WTC11 (cell line): ENCODE measurements around the gene ZNF22. TPM values are rescaled to one million over a fixed set of nuclear protein-coding genes. Genes with fewer than 3 reads are reported as not detected.

ENCODE experiments used
- ATAC-seq: fragments of 200-7000 bp; cut with Tn5 transposase; 2 replicates; pipeline ENCODE4 v1.10.0; 2021; ENCODE audit warnings: mild to moderate bottlenecking, moderate library complexity
- Bru-seq: library from RNA; stranded (reverse); fragments of 400-500 nt; gene quantifications from one replicate; lab custom pipeline; 2021; lab: Mats Ljungman, UMichigan
- CTCF ChIA-PET: fragments of 300-600 bp; sonication (Branson Sonifier 250); formaldehyde crosslinking; loops from one replicate; lab custom pipeline; 2021; ENCODE audit warnings: antibody characterized with exemption; lab: Charles Lee
- POLR2A ChIA-PET: fragments of 350-600 bp; sonication (Branson Sonifier 250); formaldehyde crosslinking; loops from one replicate; lab custom pipeline; 2021; ENCODE audit warnings: antibody characterized with exemption; lab: Charles Lee
- DNase-seq: peaks from one replicate; pipeline ENCODE4 v3.0.0; 2021; ENCODE audit warnings: low spot score
- H3K27ac Mint-ChIP-seq: 2 replicates; pipeline ENCODE4 v1.8.0; 2021; ENCODE audit warnings: mixed read lengths
- H3K27me3 Mint-ChIP-seq: 2 replicates; pipeline ENCODE4 v1.8.0; 2021; ENCODE audit warnings: low read depth, mild to moderate bottlenecking, moderate library complexity, mixed read lengths
- H3K36me3 Mint-ChIP-seq: 2 replicates; pipeline ENCODE4 v1.8.0; 2021; ENCODE audit warnings: mixed read lengths
- H3K4me1 Mint-ChIP-seq: 2 replicates; pipeline ENCODE4 v1.8.0; 2022; ENCODE audit warnings: mixed read lengths
- H3K4me3 Mint-ChIP-seq: 2 replicates; pipeline ENCODE4 v1.8.0; 2021; ENCODE audit warnings: mild to moderate bottlenecking, moderate library complexity, mixed read lengths
- H3K9me3 Mint-ChIP-seq: 2 replicates; pipeline ENCODE4 v1.8.0; 2021; ENCODE audit warnings: mixed read lengths
- ARID4B ChIP-seq: sonication (generic); formaldehyde crosslinking; IDR thresholded peaks from 2 replicates; pipeline ENCODE4 v1.8.0; 2023; ENCODE audit warnings: missing genetic modification reagents, mild to moderate bottlenecking, borderline replicate concordance
- ATF1 ChIP-seq: sonication (generic); formaldehyde crosslinking; IDR thresholded peaks from 2 replicates; pipeline ENCODE4 v1.8.1; 2023; ENCODE audit warnings: mild to moderate bottlenecking, moderate library complexity, missing genetic modification reagents
- CBFB ChIP-seq: sonication (generic); formaldehyde crosslinking; IDR thresholded peaks from 2 replicates; pipeline ENCODE4 v1.8.1; 2022; ENCODE audit warnings: mild to moderate bottlenecking, low read depth, missing genetic modification reagents
- CREB1 ChIP-seq: sonication (generic); formaldehyde crosslinking; IDR thresholded peaks from 2 replicates; pipeline ENCODE4 v1.8.0; 2023; ENCODE audit warnings: mild to moderate bottlenecking, missing genetic modification reagents
- CREM ChIP-seq: sonication (generic); formaldehyde crosslinking; IDR thresholded peaks from 2 replicates; pipeline ENCODE4 v1.8.1; 2022; ENCODE audit warnings: mild to moderate bottlenecking, missing genetic modification reagents, moderate library complexity
- ETV6 ChIP-seq: sonication (generic); formaldehyde crosslinking; IDR thresholded peaks from 2 replicates; pipeline ENCODE4 v1.8.1; 2022; ENCODE audit warnings: mild to moderate bottlenecking, missing genetic modification reagents
- FOXP1 ChIP-seq: sonication (generic); formaldehyde crosslinking; IDR thresholded peaks from 2 replicates; pipeline ENCODE4 v1.8.0; 2022; ENCODE audit warnings: missing genetic modification reagents, mild to moderate bottlenecking, moderate library complexity, borderline replicate concordance
- GABPB1 ChIP-seq: sonication (generic); formaldehyde crosslinking; IDR thresholded peaks from 2 replicates; pipeline ENCODE4 v1.8.1; 2023; ENCODE audit warnings: mild to moderate bottlenecking, missing genetic modification reagents
- HMGXB4 ChIP-seq: sonication (generic); formaldehyde crosslinking; IDR thresholded peaks from 2 replicates; pipeline ENCODE4 v1.8.1; 2023; ENCODE audit warnings: mild to moderate bottlenecking, moderate library complexity, missing genetic modification reagents
- IRF1 ChIP-seq: sonication (generic); formaldehyde crosslinking; IDR thresholded peaks from 2 replicates; pipeline ENCODE4 v1.8.0; 2023; ENCODE audit warnings: missing genetic modification reagents
- JUN ChIP-seq: sonication (generic); formaldehyde crosslinking; IDR thresholded peaks from 2 replicates; pipeline ENCODE4 v1.8.0; 2023; ENCODE audit warnings: mild to moderate bottlenecking, missing genetic modification reagents
- KAT7 ChIP-seq: sonication (generic); formaldehyde crosslinking; IDR thresholded peaks from 2 replicates; pipeline ENCODE4 v1.8.1; 2023; ENCODE audit warnings: missing genetic modification reagents, mild to moderate bottlenecking, borderline replicate concordance
- MYBL2 ChIP-seq: sonication (generic); formaldehyde crosslinking; IDR thresholded peaks from 2 replicates; pipeline ENCODE4 v1.8.1; 2023; ENCODE audit warnings: mild to moderate bottlenecking, moderate library complexity, missing genetic modification reagents
- PRRX2 ChIP-seq: fragments of 250-450 bp; sonication (Bioruptor Pico); IDR thresholded peaks from 2 replicates; pipeline ENCODE4 v1.8.0; 2021; ENCODE audit warnings: mild to moderate bottlenecking
- SMAD3 ChIP-seq: sonication (generic); formaldehyde crosslinking; IDR thresholded peaks from 2 replicates; pipeline ENCODE4 v1.8.0; 2022; ENCODE audit warnings: missing genetic modification reagents, mild to moderate bottlenecking, borderline replicate concordance
- TCF7 ChIP-seq: sonication (generic); formaldehyde crosslinking; IDR thresholded peaks from 2 replicates; pipeline ENCODE4 v1.8.0; 2022; ENCODE audit warnings: mild to moderate bottlenecking, low read depth, missing genetic modification reagents, moderate library complexity
- TP53 ChIP-seq: sonication (generic); formaldehyde crosslinking; IDR thresholded peaks from 2 replicates; pipeline ENCODE4 v1.8.1; 2023; ENCODE audit warnings: mild to moderate bottlenecking, missing genetic modification reagents
- ZNF138 ChIP-seq: sonication (generic); formaldehyde crosslinking; conservative IDR thresholded peaks from 2 replicates; pipeline ENCODE4 v1.8.1; 2022; ENCODE audit warnings: mild to moderate bottlenecking, moderate library complexity, missing genetic modification reagents
- ZNF263 ChIP-seq: sonication (generic); formaldehyde crosslinking; IDR thresholded peaks from 2 replicates; pipeline ENCODE4 v1.8.1; 2022; ENCODE audit warnings: low read depth, mild to moderate bottlenecking, moderate library complexity, missing genetic modification reagents
- ZNF317 ChIP-seq: sonication (generic); formaldehyde crosslinking; IDR thresholded peaks from 2 replicates; pipeline ENCODE4 v1.8.1; 2023; ENCODE audit warnings: low read depth, mild to moderate bottlenecking, moderate library complexity, missing genetic modification reagents, borderline replicate concordance
- ZNF396 ChIP-seq: fragments of 250-450 bp; sonication (Bioruptor Pico); IDR thresholded peaks from 2 replicates; pipeline ENCODE4 v1.8.0; 2021; ENCODE audit warnings: mild to moderate bottlenecking, moderate library complexity, borderline replicate concordance
- long read RNA-seq, 3 experiments: library from RNA in 1 of 3; library from capped mRNA in 1 of 3; library from polyadenylated mRNA in 1 of 3; unstranded in 2 of 3; stranded (forward) in 1 of 3; transcript quantifications; one replicate each; pipeline ENCODE4 v2.0.0, GENCODE V29; 2021
- total RNA-seq: library from RNA; stranded (reverse); gene quantifications from 3 replicates; pipeline ENCODE4 v1.2.3, GENCODE V29; 2021
- TF ChIP-seq, protein P1 (sequence below): sonication (generic); formaldehyde crosslinking; IDR thresholded peaks from 2 replicates; pipeline ENCODE4 v1.8.0; 2022; ENCODE audit warnings: mild to moderate bottlenecking, missing genetic modification reagents
- TF ChIP-seq, protein P2 (sequence below): sonication (generic); formaldehyde crosslinking; IDR thresholded peaks from 2 replicates; pipeline ENCODE4 v1.8.0; 2022; ENCODE audit warnings: mild to moderate bottlenecking, missing genetic modification reagents
- TF ChIP-seq, protein P3 (sequence below): sonication (generic); formaldehyde crosslinking; IDR thresholded peaks from 2 replicates; pipeline ENCODE4 v1.8.0; 2022; ENCODE audit warnings: mild to moderate bottlenecking, missing genetic modification reagents

The ZNF22 gene
- total RNA-seq (31.0 to 36.8 TPM (median 35.9 TPM) in 3 replicates), Bru-seq, nascent RNA (percentile 97 among the genes with signal in this experiment)
- long read RNA-seq, experiment 1, transcript ZNF22-201 (2 exons, 2,551 nt): major isoform, 333 of 359 reads
- long read RNA-seq, experiment 1, partial matches to known transcripts: 0 of 359 reads
- long read RNA-seq, experiment 1, other reads (novel, unspliced or antisense): 26 of 359 reads
- long read RNA-seq, experiment 2, transcript ZNF22-201 (2 exons, 2,551 nt): major isoform, 36 of 67 reads
- long read RNA-seq, experiment 2, partial matches to known transcripts: 0 of 67 reads
- long read RNA-seq, experiment 2, other reads (novel, unspliced or antisense): 31 of 67 reads
- long read RNA-seq, experiment 3, transcript ZNF22-201 (2 exons, 2,551 nt): major isoform, 314 of 417 reads
- long read RNA-seq, experiment 3, partial matches to known transcripts: 0 of 417 reads
- long read RNA-seq, experiment 3, other reads (novel, unspliced or antisense): 103 of 417 reads

- peaks cover 32% of the 10 kb centered on the region for H3K36me3 Mint-ChIP-seq
- peak; percentile 86 for ATAC-seq
- CTCF ChIA-PET: interaction anchor here (1.0 to 2.1 kb wide), 5 partner anchors 10 to 76 kb away, joined by 4 to 11 read pairs (median 5); no protein-coding TSS in a partner anchor
- peak; percentile 72; the same call in 1 of the 2 replicates for TF ChIP-seq KAT7 (CRISPR knock-in tag)
- TF ChIP-seq CBFB (CRISPR knock-in tag): 0 out of 2 replicates have a peak, but pooled peaks have one; percentile 41
- 0 out of 2 replicates have a peak, but pooled peaks have one; percentile 29 for TF ChIP-seq IRF1
- no peak for TF ChIP-seq ZNF138 (CRISPR knock-in tag)
- TF ChIP-seq TP53 (CRISPR knock-in tag): peak; percentile 92
- peak; percentile 25; the same call in 1 of the 2 replicates for TF ChIP-seq ETV6 (CRISPR knock-in tag)
- TF ChIP-seq, protein P1, sequence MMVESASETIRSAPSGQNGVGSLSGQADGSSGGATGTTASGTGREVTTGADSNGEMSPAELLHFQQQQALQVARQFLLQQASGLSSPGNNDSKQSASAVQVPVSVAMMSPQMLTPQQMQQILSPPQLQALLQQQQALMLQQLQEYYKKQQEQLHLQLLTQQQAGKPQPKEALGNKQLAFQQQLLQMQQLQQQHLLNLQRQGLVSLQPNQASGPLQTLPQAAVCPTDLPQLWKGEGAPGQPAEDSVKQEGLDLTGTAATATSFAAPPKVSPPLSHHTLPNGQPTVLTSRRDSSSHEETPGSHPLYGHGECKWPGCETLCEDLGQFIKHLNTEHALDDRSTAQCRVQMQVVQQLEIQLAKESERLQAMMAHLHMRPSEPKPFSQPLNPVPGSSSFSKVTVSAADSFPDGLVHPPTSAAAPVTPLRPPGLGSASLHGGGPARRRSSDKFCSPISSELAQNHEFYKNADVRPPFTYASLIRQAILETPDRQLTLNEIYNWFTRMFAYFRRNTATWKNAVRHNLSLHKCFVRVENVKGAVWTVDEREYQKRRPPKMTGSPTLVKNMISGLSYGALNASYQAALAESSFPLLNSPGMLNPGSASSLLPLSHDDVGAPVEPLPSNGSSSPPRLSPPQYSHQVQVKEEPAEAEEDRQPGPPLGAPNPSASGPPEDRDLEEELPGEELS (CRISPR knock-in tag): peak; percentile 64; the same call in 1 of the 2 replicates
- peak; percentile 73; the same call in 1 of the 2 replicates for TF ChIP-seq HMGXB4 (CRISPR knock-in tag)
- peak; percentile 58; the same call in 1 of the 2 replicates for TF ChIP-seq ZNF263 (CRISPR knock-in tag)
- TF ChIP-seq TCF7 (CRISPR knock-in tag): no peak; the same call in 1 of the 2 replicates
- TF ChIP-seq GABPB1: peak; percentile 46; the same call in 1 of the 2 replicates
- TF ChIP-seq FOXP1 (CRISPR knock-in tag): peak; percentile 76; the same call in 1 of the 2 replicates
- TF ChIP-seq ARID4B (CRISPR knock-in tag): peak; percentile 69; the same call in 1 of the 2 replicates
- TF ChIP-seq ZNF317 (CRISPR knock-in tag): 0 out of 2 replicates have a peak, but pooled peaks have one; percentile 13
- no peak for TF ChIP-seq ZNF396 (CRISPR knock-in tag)
- TF ChIP-seq, protein P2, sequence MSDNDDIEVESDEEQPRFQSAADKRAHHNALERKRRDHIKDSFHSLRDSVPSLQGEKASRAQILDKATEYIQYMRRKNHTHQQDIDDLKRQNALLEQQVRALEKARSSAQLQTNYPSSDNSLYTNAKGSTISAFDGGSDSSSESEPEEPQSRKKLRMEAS (CRISPR knock-in tag): peak; percentile 73; the same call in 1 of the 2 replicates
- no peak for TF ChIP-seq CREB1 (CRISPR knock-in tag)
- peak; percentile 73; the same call in 1 of the 2 replicates for TF ChIP-seq MYBL2 (CRISPR knock-in tag)
- 0 out of 2 replicates have a peak, but pooled peaks have one; percentile 58 for TF ChIP-seq SMAD3 (CRISPR knock-in tag)
- TF ChIP-seq JUN: peak; percentile 10; the same call in 1 of the 2 replicates
- no peak for TF ChIP-seq PRRX2 (CRISPR knock-in tag)
- TF ChIP-seq ATF1 (CRISPR knock-in tag): 0 out of 2 replicates have a peak, but pooled peaks have one; percentile 35
- peak; percentile 45; the same call in 1 of the 2 replicates for TF ChIP-seq CREM
- TF ChIP-seq, protein P3, sequence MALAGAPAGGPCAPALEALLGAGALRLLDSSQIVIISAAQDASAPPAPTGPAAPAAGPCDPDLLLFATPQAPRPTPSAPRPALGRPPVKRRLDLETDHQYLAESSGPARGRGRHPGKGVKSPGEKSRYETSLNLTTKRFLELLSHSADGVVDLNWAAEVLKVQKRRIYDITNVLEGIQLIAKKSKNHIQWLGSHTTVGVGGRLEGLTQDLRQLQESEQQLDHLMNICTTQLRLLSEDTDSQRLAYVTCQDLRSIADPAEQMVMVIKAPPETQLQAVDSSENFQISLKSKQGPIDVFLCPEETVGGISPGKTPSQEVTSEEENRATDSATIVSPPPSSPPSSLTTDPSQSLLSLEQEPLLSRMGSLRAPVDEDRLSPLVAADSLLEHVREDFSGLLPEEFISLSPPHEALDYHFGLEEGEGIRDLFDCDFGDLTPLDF: no peak
Measured at GRCh38 chr10:45000752-45001380, at the start of gene ZNF22. Gene ZNF22 (plus strand): TSS chr10:45000923. CDS start chr10:45003369, 2,446 bp downstream.

More at GRCh38 chr10:45000752-45001380, at the start of gene ZNF22:
- H3K27me3 Mint-ChIP-seq: peaks cover 14% of the 10 kb centered on the region
- DNase-seq: peak; percentile 70
- peaks cover 38% of the 10 kb centered on the region for H3K4me1 Mint-ChIP-seq
- H3K9me3 Mint-ChIP-seq: peaks cover 9% of the 10 kb centered on the region
- H3K4me3 Mint-ChIP-seq: peak within 1 kb of the TSS; percentile 79
- POLR2A ChIA-PET: no interaction called here
- peak within 1 kb of the TSS; percentile 70 for H3K27ac Mint-ChIP-seq
